Stimulated activated CD4-positive, alpha-beta T cell treated with anti-CD3 and anti-CD28 coated beads, TNF-alpha, amount 100 ng/mL, for 1 hour (primary cell): ENCODE measurements around the gene RPS6KB2.
A peak's percentile ranks its signal among the peaks of the same experiment; 100 is the strongest.
"Not testable (repeated sequence)": the region's sequence is repeated elsewhere in the genome, so short reads cannot be mapped to it uniquely, and the experiment has no call there.

Experiments
- DNase-seq, 3 donors: peaks; one replicate each; pipeline ENCODE4 v3.0.0-alpha.2; 2020; ENCODE audit warnings: low read depth in 3 of 3, low spot score in 1 of 3

RPS6KB2 gene

DNA sequence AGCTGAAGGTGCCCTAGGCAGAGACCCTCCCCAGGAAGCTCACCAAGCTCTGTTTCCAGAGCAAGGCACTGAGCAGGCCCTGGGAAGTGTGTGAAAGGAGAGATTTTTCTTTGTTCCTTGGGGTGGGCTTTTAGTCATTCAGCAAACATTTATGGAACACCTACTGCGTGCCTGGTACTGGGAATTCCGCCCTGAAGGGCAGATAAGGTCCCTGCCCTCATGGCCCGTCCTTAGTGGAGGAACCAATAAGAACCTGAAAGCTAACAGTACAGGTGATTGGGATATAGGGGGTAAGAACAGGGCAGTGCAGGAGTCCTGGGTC, 36.9 kb downstream of the RPS6KB2 start:
- no peak for DNase-seq

DNA sequence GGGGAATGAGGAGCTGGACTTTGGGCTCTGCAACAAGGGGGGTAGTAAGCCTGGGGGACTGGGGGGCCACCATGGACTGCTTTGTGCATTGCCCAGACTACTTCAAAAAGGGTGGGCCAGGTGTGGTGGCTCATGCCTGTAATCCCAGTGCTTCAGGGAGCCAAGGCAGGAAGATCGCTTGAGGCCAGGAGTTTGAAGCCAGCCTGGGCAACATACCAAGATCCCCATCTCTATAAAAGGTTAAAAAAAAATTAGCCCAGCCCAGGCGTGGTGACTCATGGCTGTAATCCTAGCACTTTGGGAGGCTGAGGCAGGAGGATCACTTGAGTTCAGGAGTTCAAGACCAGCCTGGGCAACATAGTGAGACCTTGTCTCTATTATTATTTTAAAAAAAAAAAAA, 37.2 kb downstream of the RPS6KB2 start:
- DNase-seq: not testable (repeated sequence)

DNA sequence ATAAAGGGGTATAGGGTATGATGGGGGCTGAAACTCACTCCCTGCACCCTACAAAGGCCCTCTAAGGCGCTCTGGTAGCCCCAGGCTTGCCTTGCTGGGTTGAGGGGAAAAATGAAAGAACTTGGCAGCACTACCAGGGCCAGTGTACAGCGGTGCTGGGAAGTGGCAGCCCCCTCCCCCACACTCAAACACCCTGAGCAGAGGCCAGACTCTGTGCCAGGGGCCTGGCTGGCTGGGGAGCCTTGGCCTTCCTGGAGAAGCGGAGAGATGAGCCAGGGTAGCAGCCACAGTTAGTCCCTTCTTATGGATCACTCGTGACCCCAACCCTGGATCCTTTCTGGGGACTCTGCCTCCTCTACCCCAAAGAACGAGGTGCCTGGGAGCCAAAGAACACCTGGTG, 38.1 kb downstream of the RPS6KB2 start:
- no peak for DNase-seq

DNA sequence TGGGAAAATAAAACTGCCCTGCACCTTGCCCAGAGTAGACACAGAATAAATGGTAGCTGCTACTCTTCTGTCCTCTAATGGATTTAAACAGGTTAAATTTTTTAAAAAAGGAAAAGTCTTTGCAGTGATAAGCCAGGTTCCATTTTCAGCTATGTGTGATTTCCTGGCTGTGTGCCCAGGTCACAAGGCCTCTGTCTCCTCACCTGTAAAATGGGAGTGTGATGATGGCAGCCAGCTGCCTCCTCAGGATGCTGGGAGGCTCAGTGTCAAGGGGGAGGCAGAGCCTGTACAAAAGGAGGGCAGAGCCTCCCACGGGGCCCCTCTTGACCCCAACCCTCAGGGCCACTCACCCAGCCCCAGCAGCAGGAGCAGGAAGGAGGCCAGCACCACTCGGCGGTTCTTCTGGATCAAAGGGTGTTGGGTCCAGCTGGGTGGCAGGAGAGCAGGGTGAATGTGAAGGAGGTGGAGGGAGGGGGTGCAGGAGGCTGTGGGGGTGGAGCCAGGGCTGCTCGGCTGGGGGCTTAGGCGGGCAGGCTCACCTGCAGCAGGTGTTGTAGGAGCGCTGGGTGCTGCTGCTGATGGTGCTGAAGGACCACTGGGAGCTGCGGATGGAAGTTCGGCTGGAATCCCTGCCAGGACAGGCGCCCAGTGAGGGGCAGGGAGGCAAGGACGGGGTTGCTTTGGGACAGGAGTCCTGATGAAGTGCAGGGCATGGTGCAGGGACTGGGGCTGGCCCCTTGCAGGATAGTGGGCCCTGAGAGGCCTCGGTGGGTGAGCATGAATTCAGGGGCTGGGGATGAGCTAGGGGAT, 38.9 kb downstream of the RPS6KB2 start:
- DNase-seq: no peak

- DNase-seq: no peak
Observed at GRCh38 chr11:67468056-67468455, 39.8 kb downstream of the RPS6KB2 start.

DNA sequence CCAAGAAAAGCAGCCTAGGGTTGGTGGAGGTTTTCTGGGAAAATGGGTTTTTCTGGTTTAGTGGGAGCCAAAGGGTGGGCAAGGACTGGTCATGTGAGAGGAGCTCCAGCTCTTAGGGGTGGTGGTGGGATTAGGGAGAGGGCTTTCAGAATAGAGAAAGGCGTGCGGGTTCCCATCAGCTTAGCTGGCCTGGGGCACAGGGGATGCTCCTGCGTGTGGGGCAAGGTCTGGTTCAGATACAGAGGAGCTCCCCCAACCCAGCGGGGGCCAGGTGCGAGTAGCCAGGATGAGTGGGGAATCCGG, 40.1 kb downstream of the RPS6KB2 start:
- no peak for DNase-seq

DNA sequence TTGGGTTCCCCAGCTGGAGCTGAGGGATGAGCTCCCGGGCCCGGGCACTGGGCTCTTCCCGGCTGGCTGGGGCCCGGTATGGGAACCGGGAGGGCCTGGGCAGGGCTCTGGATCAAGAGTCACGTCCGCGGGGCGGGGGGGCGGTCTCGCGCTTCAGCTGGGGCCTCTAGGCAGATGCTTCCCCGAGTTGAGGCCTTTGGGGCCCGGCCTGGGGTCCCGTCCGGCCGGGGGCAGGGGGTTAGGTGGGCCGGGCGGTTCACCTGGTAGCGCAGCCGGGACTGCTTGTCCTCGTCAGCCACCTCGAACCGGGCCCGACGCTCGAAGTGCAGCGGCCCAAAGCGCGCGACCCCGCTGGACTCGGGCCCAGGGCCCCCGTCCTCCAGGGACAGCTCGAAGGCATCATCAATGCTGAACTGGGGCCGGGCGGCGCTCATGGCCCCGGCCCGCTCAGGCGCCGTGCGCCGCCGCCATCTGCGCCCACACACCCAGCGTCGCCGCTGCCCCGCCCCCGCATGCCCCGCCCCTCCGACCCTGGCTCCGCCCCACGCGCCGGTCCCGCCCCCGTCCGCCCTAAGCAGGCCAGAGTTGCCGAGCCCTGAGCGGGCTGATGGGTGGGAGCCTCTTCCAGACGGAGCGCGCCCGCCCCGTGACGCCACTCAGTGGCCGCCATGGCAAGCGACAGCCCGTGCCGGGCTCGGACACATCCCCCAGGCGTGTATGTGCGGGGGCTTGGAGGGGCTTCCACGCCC, 40.6 kb downstream of the RPS6KB2 start, which contains the start of gene TMEM134:
Gene TMEM134 (minus strand): TSS at position 493 of the 749 bp plus-strand sequence. CDS start 59 bp downstream, at position 434.
- peak; percentile 88 to 95 (median 90) for DNase-seq

- DNase-seq: no peak
Observed at GRCh38 chr11:67469508-67469811, 41.2 kb downstream of the RPS6KB2 start.

GRCh38 chr11:67470337-67471002, 42.2 kb downstream of the RPS6KB2 start:
- no peak for DNase-seq

- no peak for DNase-seq
Observed at GRCh38 chr11:67472882-67473281, 44.6 kb downstream of the RPS6KB2 start.

- not testable (repeated sequence) for DNase-seq
Observed at GRCh38 chr11:67476692-67477091, 48.4 kb downstream of the RPS6KB2 start.

DNA sequence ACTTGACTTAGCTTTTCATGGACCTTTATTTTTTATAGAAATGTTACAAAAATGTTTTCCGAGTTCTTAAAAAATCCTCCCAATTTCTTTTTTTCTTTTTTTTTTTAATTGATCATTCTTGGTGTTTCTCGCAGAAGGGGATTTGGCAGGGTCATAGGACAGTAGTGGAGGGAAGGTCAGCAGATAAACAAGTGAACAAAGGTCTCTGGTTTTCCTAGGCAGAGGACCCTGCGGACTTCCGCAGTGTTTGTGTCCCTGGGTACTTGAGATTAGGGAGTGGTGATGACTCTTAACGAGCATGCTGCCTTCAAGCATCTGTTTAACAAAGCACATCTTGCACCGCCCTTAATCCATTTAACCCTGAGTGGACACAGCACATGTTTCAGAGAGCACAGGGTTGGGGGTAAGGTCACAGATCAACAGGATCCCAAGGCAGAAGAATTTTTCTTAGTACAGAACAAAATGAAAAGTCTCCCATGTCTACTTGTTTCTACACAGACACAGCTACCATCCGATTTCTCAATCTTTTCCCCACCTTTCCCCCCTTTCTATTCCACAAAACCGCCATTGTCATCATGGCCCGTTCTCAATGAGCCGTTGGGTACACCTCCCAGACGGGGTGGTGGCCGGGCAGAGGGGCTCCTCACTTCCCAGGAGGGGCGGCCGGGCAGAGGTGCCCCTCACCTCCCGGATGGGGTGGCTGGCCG, 49.2 kb downstream of the RPS6KB2 start:
- not testable (repeated sequence) for DNase-seq

- no peak for DNase-seq
Observed at GRCh38 chr11:67482275-67482826, 54.1 kb downstream of the RPS6KB2 start.

GRCh38 chr11:67482827-67483798, 54.8 kb downstream of the RPS6KB2 start, which contains the start of gene AIP:
Gene AIP (plus strand): TSS chr11:67483026. CDS start chr11:67483159, 133 bp downstream.
- DNase-seq: peak; percentile 91 to 93 (median 92)

- no peak for DNase-seq
Observed at GRCh38 chr11:67483831-67484665, 55.8 kb downstream of the RPS6KB2 start.

DNA sequence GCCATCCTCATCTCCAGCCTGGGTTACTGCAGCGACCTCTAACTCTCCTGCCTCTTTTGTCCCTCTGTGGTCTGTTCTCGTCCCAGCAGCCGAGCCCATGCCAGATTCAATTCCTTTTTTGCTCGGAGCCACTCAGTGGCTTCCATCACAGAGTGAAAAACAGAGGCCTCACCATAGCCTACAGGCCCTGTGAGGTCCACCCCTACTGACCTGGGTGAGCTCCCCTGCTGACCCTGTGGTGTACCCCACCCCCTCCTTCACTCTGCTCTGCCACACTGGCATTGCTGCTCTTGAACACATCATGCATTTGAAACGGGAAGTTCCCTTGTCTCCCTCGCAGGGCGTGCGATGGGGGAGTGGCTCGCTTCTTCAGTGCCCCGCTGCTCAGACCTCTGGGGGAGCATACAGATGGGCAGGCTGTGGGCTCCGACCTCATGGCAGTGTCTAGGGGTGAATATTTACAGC, 56.6 kb downstream of the RPS6KB2 start:
- peak in 1 of 3 donors; percentile 56 for DNase-seq
